Measurements from ENCODE around the gene ARRB1.
"Not testable (repeated sequence)": the region's sequence is repeated elsewhere in the genome, so short reads cannot be mapped to it uniquely, and the experiment has no call there.

ARRB1 gene

GRCh38 chr11:75380716-75381420 is 29.4 kb upstream of the ARRB1 start:
- peak overlapping the region; percentile 87 for H2AK5ac ChIP-seq (ENCODE audit: low read length)
- peak overlapping the region; percentile 1 for H3K18ac ChIP-seq (ENCODE audit: low read length)
- H3K79me1 ChIP-seq (ENCODE audit: low read length), result peaks cover 9% of the 10 kb centered on the region
- no peak overlapping the region for H3K4me2 ChIP-seq (ENCODE audit: low read length)
- no peak overlapping the region for H3K9ac ChIP-seq (ENCODE audit: low read length)
- H3K4ac ChIP-seq (ENCODE audit: low read depth, low read length), result peak overlapping the region; percentile 92
- peak; percentile 70 to 84 for DNase-seq
- peak overlapping the region; percentile 3 for H2BK120ac ChIP-seq (ENCODE audit: insufficient read depth, low read length, poor library complexity)
- H3K4me1 ChIP-seq (ENCODE audit: control insufficient read depth in 1 of 2, insufficient read depth in 2 of 2, low read length in 2 of 2), result peaks cover 6 to 7% of the 10 kb centered on the region in 2 experiments
- no peaks in the 10 kb centered on the region for H3K36me3 ChIP-seq (ENCODE audit: control insufficient read depth in 1 of 2, insufficient read depth in 2 of 2, low read length in 2 of 2)
- H3K27me3 ChIP-seq (ENCODE audit: insufficient read depth, low read length), result no peaks in the 10 kb centered on the region
- no CpG with 5 or more reads among the region's 7 CpGs for WGBS (ENCODE audit: extremely low coverage, insufficient coverage, insufficient read length)
- H4K12ac ChIP-seq (ENCODE audit: low read depth, low read length), result no peak overlapping the region
- no peaks in the 10 kb centered on the region for H3K79me2 ChIP-seq (ENCODE audit: control insufficient read depth, insufficient read depth, low read length, poor library complexity)
- peak overlapping the region; percentile 86 for H3K14ac ChIP-seq (ENCODE audit: low read length)
- H4K91ac ChIP-seq (ENCODE audit: low read depth, low read length), result peak overlapping the region; percentile 89
- peak overlapping the region; percentile 39 for H4K8ac ChIP-seq (ENCODE audit: low read depth, low read length)
- H2AFZ ChIP-seq (ENCODE audit: insufficient read depth, low read length, poor library complexity), result no peak overlapping the region
- H2BK5ac ChIP-seq (ENCODE audit: low read depth, low read length, poor library complexity), result peak overlapping the region; percentile 68
- no peak overlapping the region for H3K23ac ChIP-seq (ENCODE audit: low read length)
- H3K9me3 ChIP-seq (ENCODE audit: insufficient read depth, low read depth, low read length), result no peaks in the 10 kb centered on the region
- H2BK12ac ChIP-seq (ENCODE audit: low read length), result peak overlapping the region; percentile 91
- H3K27ac ChIP-seq (ENCODE audit: low read depth, low read length), result peak overlapping the region; percentile 7
- H3K4me3 ChIP-seq (ENCODE audit: low read depth, low read length), result no peak overlapping the region

GRCh38 chr11:75380245-75380644 is 28.8 kb upstream of the ARRB1 start:
- Histone ChIP-seq H3K9ac (ENCODE audit: low read length) (no peak overlapping the region), H2BK12ac (ENCODE audit: low read length) (no peak overlapping the region)

GRCh38 chr11:75378776-75379175 is 27.3 kb upstream of the ARRB1 start:
- not testable (repeated sequence) for H2AFZ ChIP-seq (ENCODE audit: insufficient read depth, low read length, poor library complexity)

More at GRCh38 chr11:75380245-75380644, 28.8 kb upstream of the ARRB1 start:
- H3K4me1 ChIP-seq (ENCODE audit: control insufficient read depth in 1 of 2, insufficient read depth in 2 of 2, low read length in 2 of 2), result peaks cover 5 to 6% of the 10 kb centered on the region in 2 experiments
- H3K14ac ChIP-seq (ENCODE audit: low read length), result no peak overlapping the region
- H3K4me3 ChIP-seq (ENCODE audit: low read depth, low read length), result no peak overlapping the region
- no peak overlapping the region for H3K18ac ChIP-seq (ENCODE audit: low read length)
- no peak overlapping the region for H3K27ac ChIP-seq (ENCODE audit: low read depth, low read length)
- WGBS (ENCODE audit: extremely low coverage, insufficient coverage, insufficient read length), result no CpG with 5 or more reads among the region's 2 CpGs
- H2AK5ac ChIP-seq (ENCODE audit: low read length), result no peak overlapping the region
- no peak overlapping the region for H3K23ac ChIP-seq (ENCODE audit: low read length)
- no peaks in the 10 kb centered on the region for H3K27me3 ChIP-seq (ENCODE audit: insufficient read depth, low read length)
- no peak overlapping the region for H3K4ac ChIP-seq (ENCODE audit: low read depth, low read length)
- H4K12ac ChIP-seq (ENCODE audit: low read depth, low read length), result no peak overlapping the region
- no peak overlapping the region for H3K4me2 ChIP-seq (ENCODE audit: low read length)
- no peak overlapping the region for H4K8ac ChIP-seq (ENCODE audit: low read depth, low read length)
- H3K79me1 ChIP-seq (ENCODE audit: low read length), result peaks cover 11% of the 10 kb centered on the region
- no peak overlapping the region for H2BK5ac ChIP-seq (ENCODE audit: low read depth, low read length, poor library complexity)
- no peak overlapping the region for H2BK120ac ChIP-seq (ENCODE audit: insufficient read depth, low read length, poor library complexity)
- no peak overlapping the region for H4K91ac ChIP-seq (ENCODE audit: low read depth, low read length)
- no peak overlapping the region for H2AFZ ChIP-seq (ENCODE audit: insufficient read depth, low read length, poor library complexity)
- no peaks in the 10 kb centered on the region for H3K36me3 ChIP-seq (ENCODE audit: control insufficient read depth in 1 of 2, insufficient read depth in 2 of 2, low read length in 2 of 2)
- H3K9me3 ChIP-seq (ENCODE audit: insufficient read depth, low read depth, low read length), result no peaks in the 10 kb centered on the region
- no peaks in the 10 kb centered on the region for H3K79me2 ChIP-seq (ENCODE audit: control insufficient read depth, insufficient read depth, low read length, poor library complexity)
- no peak for DNase-seq

GRCh38 chr11:75376175-75376574 is 24.7 kb upstream of the ARRB1 start:
- Histone ChIP-seq H4K91ac (ENCODE audit: low read depth, low read length) (no peak overlapping the region), H3K4me2 (ENCODE audit: low read length) (no peak overlapping the region), H3K4me3 (ENCODE audit: low read depth, low read length) (no peak overlapping the region), H2BK12ac (ENCODE audit: low read length) (no peak overlapping the region), H3K27me3 (ENCODE audit: insufficient read depth, low read length) (no peaks in the 10 kb centered on the region), H3K14ac (ENCODE audit: low read length) (no peak overlapping the region), H4K12ac (ENCODE audit: low read depth, low read length) (no peak overlapping the region), H3K4ac (ENCODE audit: low read depth, low read length) (no peak overlapping the region), H4K8ac (ENCODE audit: low read depth, low read length) (no peak overlapping the region), H3K79me1 (ENCODE audit: low read length) (peaks cover 7% of the 10 kb centered on the region), H3K9ac (ENCODE audit: low read length) (no peak overlapping the region), H2AFZ (ENCODE audit: insufficient read depth, low read length, poor library complexity) (no peak overlapping the region), H3K79me2 (ENCODE audit: control insufficient read depth, insufficient read depth, low read length, poor library complexity) (no peaks in the 10 kb centered on the region), H3K4me1 (ENCODE audit: control insufficient read depth in 1 of 2, insufficient read depth in 2 of 2, low read length in 2 of 2) (peaks cover 9 to 10% of the 10 kb centered on the region in 2 experiments), H2BK120ac (ENCODE audit: insufficient read depth, low read length, poor library complexity) (no peak overlapping the region), H3K23ac (ENCODE audit: low read length) (no peak overlapping the region), H3K27ac (ENCODE audit: low read depth, low read length) (no peak overlapping the region), H3K36me3 (ENCODE audit: control insufficient read depth in 1 of 2, insufficient read depth in 2 of 2, low read length in 2 of 2) (no peaks in the 10 kb centered on the region), H3K18ac (ENCODE audit: low read length) (no peak overlapping the region), H2BK5ac (ENCODE audit: low read depth, low read length, poor library complexity) (no peak overlapping the region), H3K9me3 (ENCODE audit: insufficient read depth, low read depth, low read length) (no peaks in the 10 kb centered on the region), H2AK5ac (ENCODE audit: low read length) (no peak overlapping the region)
- DNase-seq, result peak in 1 of 2 donors; percentile 14
- WGBS (ENCODE audit: extremely low coverage, insufficient coverage, insufficient read length), result no CpG with 5 or more reads among the region's 9 CpGs

More at GRCh38 chr11:75378776-75379175, 27.3 kb upstream of the ARRB1 start:
- H2BK12ac ChIP-seq (ENCODE audit: low read length); H4K12ac ChIP-seq (ENCODE audit: low read depth, low read length); H4K8ac ChIP-seq (ENCODE audit: low read depth, low read length); H3K79me2 ChIP-seq (ENCODE audit: control insufficient read depth, insufficient read depth, low read length, poor library complexity); H3K4me3 ChIP-seq (ENCODE audit: low read depth, low read length); H3K9me3 ChIP-seq (ENCODE audit: insufficient read depth, low read depth, low read length); H3K4me1 ChIP-seq (ENCODE audit: control insufficient read depth in 1 of 2, insufficient read depth in 2 of 2, low read length in 2 of 2); H3K14ac ChIP-seq (ENCODE audit: low read length); H2AK5ac ChIP-seq (ENCODE audit: low read length); H2BK5ac ChIP-seq (ENCODE audit: low read depth, low read length, poor library complexity); H2BK120ac ChIP-seq (ENCODE audit: insufficient read depth, low read length, poor library complexity); H3K23ac ChIP-seq (ENCODE audit: low read length); H3K4me2 ChIP-seq (ENCODE audit: low read length); H3K9ac ChIP-seq (ENCODE audit: low read length); H3K36me3 ChIP-seq (ENCODE audit: control insufficient read depth in 1 of 2, insufficient read depth in 2 of 2, low read length in 2 of 2); H4K91ac ChIP-seq (ENCODE audit: low read depth, low read length); H3K27me3 ChIP-seq (ENCODE audit: insufficient read depth, low read length); H3K18ac ChIP-seq (ENCODE audit: low read length); DNase-seq; H3K27ac ChIP-seq (ENCODE audit: low read depth, low read length); H3K4ac ChIP-seq (ENCODE audit: low read depth, low read length): not testable (repeated sequence)
- H3K79me1 ChIP-seq (ENCODE audit: low read length), result peaks cover 11% of the 10 kb centered on the region
- WGBS (ENCODE audit: extremely low coverage, insufficient coverage, insufficient read length), result no CpG with 5 or more reads among the region's 17 CpGs
